Endothelial cell of umbilical vein (primary cell): ENCODE measurements around the gene IDH1. TPM values are rescaled to one million over a fixed set of nuclear protein-coding genes. Genes with fewer than 3 reads are reported as not detected.

ENCODE experiments used
- BruUV-seq: library from RNA; stranded (reverse); fragments of 400-500 nt; replicated peaks from 2 replicates; lab custom pipeline; 2021; lab: Mats Ljungman, UMichigan
- CTCF ChIA-PET: fragments of 300-600, 350-600 bp; sonication (Branson Sonifier 250); formaldehyde crosslinking; loops from one replicate; lab custom pipeline; 2021; ENCODE audit warnings: antibody characterized with exemption, inconsistent platforms; lab: Charles Lee
- POLR2A ChIA-PET: fragments of 300-600, 350-600 bp; sonication (Branson Sonifier 250); formaldehyde crosslinking; loops from one replicate; lab custom pipeline; 2021; ENCODE audit warnings: antibody characterized with exemption, inconsistent platforms; lab: Charles Lee
- DNase-seq: peaks from one replicate; pipeline ENCODE4 v3.0.0-alpha.2; 2011; ENCODE audit warnings: low read depth, low spot score
- FAIRE-seq: peaks from 2 replicates; lab custom pipeline; 2011; peaks lifted over from hg19 to GRCh38; lab: Jason Lieb, UNC
- H2AFZ ChIP-seq: 2 replicates; pipeline ENCODE4 v1.6.0; 2012; ENCODE audit warnings: low read depth, low read length, control low read depth, inconsistent platforms
- H3K27ac ChIP-seq: 2 replicates; pipeline ENCODE4 v1.5.1; 2011; ENCODE audit warnings: low read depth, mild to moderate bottlenecking, control low read depth, low read length, moderate library complexity; ENCODE audit not compliant: insufficient read depth
- H3K27me3 ChIP-seq, 2 experiments: 2 replicates each; pipeline versions ENCODE4 v1.6.0 to v1.6.1; 2011; ENCODE audit warnings: low read length in 2 of 2, mixed read lengths in 1 of 2; ENCODE audit not compliant: control insufficient read depth in 2 of 2, insufficient read depth in 2 of 2
- H3K36me3 ChIP-seq, 2 experiments: 2 replicates in 1 of 2; 3 replicates in 1 of 2; pipeline ENCODE4 v1.5.1; 2011; ENCODE audit warnings: low read length in 2 of 2, mild to moderate bottlenecking in 1 of 2, moderate library complexity in 1 of 2; ENCODE audit not compliant: control insufficient read depth in 2 of 2, insufficient read depth in 2 of 2; ENCODE audit errors: extremely low read depth in 1 of 2
- H3K4me1 ChIP-seq: 3 replicates; pipeline ENCODE4 v1.5.1; 2011; ENCODE audit warnings: mild to moderate bottlenecking, low read length; ENCODE audit not compliant: control insufficient read depth, insufficient read depth; ENCODE audit errors: extremely low read depth
- H3K4me2 ChIP-seq: 2 replicates; pipeline ENCODE4 v1.6.1; 2011; ENCODE audit warnings: low read length, control low read depth, mixed read lengths; ENCODE audit not compliant: insufficient read depth
- H3K4me3 ChIP-seq, 3 experiments: fragments of 200-600 bp in 1 of 3; sonication (generic), shearing (Covaris generic) in 1 of 3; replicated peaks in 1 of 3; 2 replicates each; pipeline ENCODE4 v1.5.1; 2011 to 2016; ENCODE audit warnings: control low read depth in 3 of 3, low read length in 3 of 3, mild to moderate bottlenecking in 2 of 3, inconsistent platforms in 1 of 3, low read depth in 1 of 3, moderate library complexity in 1 of 3; ENCODE audit not compliant: insufficient read depth in 1 of 3
- H3K79me2 ChIP-seq: 2 replicates; pipeline ENCODE4 v1.6.0; 2012; ENCODE audit warnings: low read length, inconsistent platforms; ENCODE audit not compliant: control insufficient read depth, insufficient read depth
- H3K9ac ChIP-seq: replicated peaks from 2 replicates; pipeline ENCODE3; 2011; ENCODE audit warnings: low read length, control low read depth; ENCODE audit not compliant: insufficient read depth; ENCODE audit errors: extremely low read depth
- H3K9me1 ChIP-seq: replicated peaks from 3 replicates; pipeline ENCODE4 v1.6.0; 2011; ENCODE audit warnings: mild to moderate bottlenecking, low read length; ENCODE audit not compliant: control insufficient read depth, insufficient read depth; ENCODE audit errors: extremely low read depth
- H3K9me3 ChIP-seq: replicated peaks from 2 replicates; pipeline ENCODE4 v1.5.1; 2012; ENCODE audit warnings: low read length, inconsistent platforms; ENCODE audit not compliant: control insufficient read depth, insufficient read depth
- H4K20me1 ChIP-seq: replicated peaks from 2 replicates; pipeline ENCODE3; 2011; ENCODE audit warnings: mild to moderate bottlenecking, low read length; ENCODE audit not compliant: control insufficient read depth, insufficient read depth; ENCODE audit errors: extremely low read depth
- EZH2 ChIP-seq: IDR thresholded peaks from 2 replicates; pipeline ENCODE4 v1.6.1; 2012; ENCODE audit warnings: borderline replicate concordance, low read depth, mild to moderate bottlenecking, moderate library complexity, low read length, inconsistent platforms; ENCODE audit not compliant: severe bottlenecking
- FOS ChIP-seq: IDR thresholded peaks from 2 replicates; pipeline ENCODE4 v1.6.1; 2011; ENCODE audit warnings: mild to moderate bottlenecking, low read length, moderate library complexity, borderline replicate concordance; ENCODE audit not compliant: insufficient read depth
- GATA2 ChIP-seq: IDR thresholded peaks from 2 replicates; pipeline ENCODE4 v1.7.0; 2011; ENCODE audit warnings: low read depth, mild to moderate bottlenecking, moderate library complexity, mixed read lengths, low read length; ENCODE audit not compliant: insufficient read length, insufficient read depth
- JUN ChIP-seq: IDR thresholded peaks from 2 replicates; pipeline ENCODE4 v1.6.1; 2011; ENCODE audit warnings: borderline replicate concordance, low read depth; ENCODE audit not compliant: insufficient read length, insufficient read depth
- MYC ChIP-seq: IDR thresholded peaks from one replicate; pipeline ENCODE4 v1.6.1; 2011; ENCODE audit warnings: mild to moderate bottlenecking, low read depth, low read length
- POLR2A ChIP-seq: IDR thresholded peaks from 2 replicates; pipeline ENCODE4 v1.6.1; 2012; ENCODE audit warnings: low read depth, mild to moderate bottlenecking, control low read depth, low read length
- POLR2AphosphoS5 ChIP-seq: IDR thresholded peaks from 2 replicates; pipeline ENCODE4 v1.6.1; 2012; ENCODE audit warnings: low read depth, mild to moderate bottlenecking, control low read depth, low read length, moderate library complexity; ENCODE audit not compliant: insufficient read depth
- dilution Hi-C: fragments of 300-500 bp; cut with MboI; formaldehyde crosslinking; loops from one replicate; pipeline ENCODE4 v1.15.0; 2019; ENCODE audit warnings: low sequenced_read_pairs; ENCODE audit not compliant: extremely low pct_ligation_motif_present
- intact Hi-C: fragments of 100-400 bp; cut with micrococcal nuclease; formaldehyde crosslinking; loops from one replicate; pipeline ENCODE4 v1.10.0; 2022
- polyA plus RNA-seq, 4 experiments: library from polyadenylated mRNA; depleted of rRNA in 3 of 4; stranded (reverse) in 3 of 4; unstranded in 1 of 4; fragments of >200 nt; gene quantifications; 2 replicates each; pipeline versions ENCODE4 v1.2.1 to v1.2.3, GENCODE V29; 2011 to 2012; ENCODE audit warnings: missing spikeins in 1 of 4
- total RNA-seq: library from RNA; stranded (reverse); gene quantifications from 2 replicates; pipeline ENCODE4 v1.2.3, GENCODE V29; 2021
- TF ChIP-seq, protein P1 (sequence below): IDR thresholded peaks from 2 replicates; pipeline ENCODE4 v1.6.1; 2011; ENCODE audit not compliant: insufficient read depth, insufficient read length
- TF ChIP-seq, protein P2 (sequence below), 2 donors: IDR thresholded peaks; 1 replicate in 1 of 2; 2 replicates in 1 of 2; pipeline ENCODE4 v1.5.1; 2011; ENCODE audit warnings: low read length in 2 of 2, mild to moderate bottlenecking in 2 of 2, moderate library complexity in 2 of 2, control low read depth in 1 of 2, inconsistent platforms in 1 of 2, low read depth in 1 of 2; ENCODE audit not compliant: insufficient read depth in 1 of 2; ENCODE audit errors: extremely low read depth in 1 of 2

The IDH1 gene
- total and polyA plus RNA-seq, 2 donors (not counting 3 experiments of a cell fraction or from before 2014, with no cell fraction given), result 63.1 to 107 TPM

DNA sequence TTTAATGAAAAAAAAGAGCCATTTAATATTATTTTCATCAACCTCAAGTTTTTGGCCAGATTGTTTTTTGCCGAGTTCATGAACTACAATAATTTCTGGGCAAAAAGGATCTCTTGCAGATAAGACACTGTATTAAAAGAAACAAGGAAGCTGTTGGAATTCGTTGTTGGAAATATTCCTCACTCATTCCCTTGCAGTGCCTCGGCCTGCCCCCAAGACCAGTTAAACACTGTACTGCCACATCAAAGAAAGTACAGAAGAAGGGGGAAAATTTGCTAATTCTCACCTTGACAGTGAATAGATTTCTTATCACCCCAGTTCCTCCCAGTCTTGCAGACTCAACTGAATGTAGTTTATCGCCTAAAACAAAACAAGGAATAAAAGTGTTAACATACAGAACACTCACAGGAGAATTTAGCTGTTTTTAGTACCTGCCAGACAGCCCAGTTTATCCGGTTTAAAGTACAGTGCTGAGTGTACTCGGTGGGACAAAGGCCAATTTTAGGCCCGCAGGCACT, 1.2 kb downstream of the IDH1 start:
- Histone ChIP-seq H3K79me2 (peaks cover 6% of the 10 kb centered on the region), H3K9ac (peak overlapping the region; percentile 40), H3K27me3 (no peaks in the 10 kb centered on the region), H3K9me3 (no peaks in the 10 kb centered on the region), H3K36me3 (peaks cover 2 to 18% of the 10 kb centered on the region in 2 experiments), H2AFZ (peak overlapping the region; percentile 98), H3K9me1 (no peaks in the 10 kb centered on the region), H3K27ac (no peak overlapping the region), H4K20me1 (no peaks in the 10 kb centered on the region), H3K4me1 (peaks cover 28% of the 10 kb centered on the region), H3K4me2 (peak overlapping the region; percentile 91), H3K4me3 (peak overlapping the region; percentile 74 to 99 (median 99))
- BruUV-seq, result no TSS peak
- TF ChIP-seq, protein P1, sequence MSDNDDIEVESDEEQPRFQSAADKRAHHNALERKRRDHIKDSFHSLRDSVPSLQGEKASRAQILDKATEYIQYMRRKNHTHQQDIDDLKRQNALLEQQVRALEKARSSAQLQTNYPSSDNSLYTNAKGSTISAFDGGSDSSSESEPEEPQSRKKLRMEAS, result no peak
- TF ChIP-seq EZH2 (no peak), MYC (no peak), JUN (no peak), GATA2 (no peak), POLR2A (no peak), FOS (no peak), POLR2AphosphoS5 (no peak)
- TF ChIP-seq, protein P2, sequence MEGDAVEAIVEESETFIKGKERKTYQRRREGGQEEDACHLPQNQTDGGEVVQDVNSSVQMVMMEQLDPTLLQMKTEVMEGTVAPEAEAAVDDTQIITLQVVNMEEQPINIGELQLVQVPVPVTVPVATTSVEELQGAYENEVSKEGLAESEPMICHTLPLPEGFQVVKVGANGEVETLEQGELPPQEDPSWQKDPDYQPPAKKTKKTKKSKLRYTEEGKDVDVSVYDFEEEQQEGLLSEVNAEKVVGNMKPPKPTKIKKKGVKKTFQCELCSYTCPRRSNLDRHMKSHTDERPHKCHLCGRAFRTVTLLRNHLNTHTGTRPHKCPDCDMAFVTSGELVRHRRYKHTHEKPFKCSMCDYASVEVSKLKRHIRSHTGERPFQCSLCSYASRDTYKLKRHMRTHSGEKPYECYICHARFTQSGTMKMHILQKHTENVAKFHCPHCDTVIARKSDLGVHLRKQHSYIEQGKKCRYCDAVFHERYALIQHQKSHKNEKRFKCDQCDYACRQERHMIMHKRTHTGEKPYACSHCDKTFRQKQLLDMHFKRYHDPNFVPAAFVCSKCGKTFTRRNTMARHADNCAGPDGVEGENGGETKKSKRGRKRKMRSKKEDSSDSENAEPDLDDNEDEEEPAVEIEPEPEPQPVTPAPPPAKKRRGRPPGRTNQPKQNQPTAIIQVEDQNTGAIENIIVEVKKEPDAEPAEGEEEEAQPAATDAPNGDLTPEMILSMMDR (IDR thresholded peaks at IDR 0.05; ENCODE audit: extremely low read depth in 1 of 2, insufficient read depth in 1 of 2, low read depth in 1 of 2, low read length in 2 of 2), result no peak
- ChIA-PET CTCF (interaction anchor here (0.7 to 6.6 kb wide), 17 partner anchors 12 to 561 kb away, joined by 3 to 90 read pairs (median 5); partner anchors contain the start of gene PIKFYVE), POLR2A (interaction anchor here (1.7 to 1.8 kb wide), 2 partner anchors 13 to 78 kb away, joined by 3 to 8 read pairs; partner anchors contain the start of gene PIKFYVE)
- no peak for DNase-seq
- intact Hi-C loops (loop anchor here (1.0 to 10.0 kb wide), 3 partner anchors 78 to 1917 kb away; partner anchors contain the start of genes FZD5 and KANSL1L), dilution Hi-C loops (no loop called here)
- FAIRE-seq, result no peak
